ELR (cell line): ENCODE measurements around the gene MINK1.

Experiments
- DNase-seq: peaks from one replicate; pipeline ENCODE4 v3.0.0-alpha.2; 2015; ENCODE audit warnings: low read depth

The MINK1 gene

DNA sequence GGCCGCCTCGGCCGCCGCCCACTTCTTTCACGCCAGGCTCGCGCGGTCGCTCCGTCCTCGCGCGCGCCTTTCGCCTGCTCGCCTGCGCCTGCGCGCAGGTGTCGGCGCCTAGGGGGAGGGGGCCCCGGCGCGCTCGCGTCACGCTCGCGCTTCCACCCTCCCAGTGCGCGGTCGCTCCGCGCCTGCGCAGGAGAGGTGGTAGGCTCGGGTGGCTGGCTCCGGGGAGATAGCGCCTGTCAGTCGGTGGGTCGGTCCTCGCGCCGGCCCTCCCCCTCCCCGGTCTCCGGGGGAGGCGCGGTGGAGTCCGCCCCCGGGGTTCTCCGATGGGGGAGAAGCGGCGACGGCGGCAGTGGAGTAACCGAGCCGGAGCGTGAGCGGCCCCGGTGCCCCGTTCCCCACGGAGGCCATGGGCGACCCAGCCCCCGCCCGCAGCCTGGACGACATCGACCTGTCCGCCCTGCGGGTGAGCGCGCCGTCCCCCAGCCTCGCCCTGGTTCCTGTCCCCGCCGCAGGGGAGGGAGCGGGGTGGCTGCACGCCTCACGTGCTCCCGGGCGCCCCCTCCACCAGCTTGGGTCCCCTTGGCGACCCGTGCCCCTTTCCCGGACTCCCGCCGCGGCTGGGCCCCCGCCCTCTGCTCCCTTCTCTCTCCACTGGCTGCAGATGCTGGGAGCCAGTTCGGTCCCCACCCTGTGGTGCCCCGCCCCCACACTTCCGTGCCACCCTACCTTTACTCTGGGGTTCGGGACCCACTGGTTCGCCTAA lies at the start of gene MINK1:
TSS of gene MINK1 (plus strand) at position 163 of the 763 bp plus-strand sequence. CDS start at position 407, 244 bp downstream.
- DNase-seq: peak; percentile 93

DNA sequence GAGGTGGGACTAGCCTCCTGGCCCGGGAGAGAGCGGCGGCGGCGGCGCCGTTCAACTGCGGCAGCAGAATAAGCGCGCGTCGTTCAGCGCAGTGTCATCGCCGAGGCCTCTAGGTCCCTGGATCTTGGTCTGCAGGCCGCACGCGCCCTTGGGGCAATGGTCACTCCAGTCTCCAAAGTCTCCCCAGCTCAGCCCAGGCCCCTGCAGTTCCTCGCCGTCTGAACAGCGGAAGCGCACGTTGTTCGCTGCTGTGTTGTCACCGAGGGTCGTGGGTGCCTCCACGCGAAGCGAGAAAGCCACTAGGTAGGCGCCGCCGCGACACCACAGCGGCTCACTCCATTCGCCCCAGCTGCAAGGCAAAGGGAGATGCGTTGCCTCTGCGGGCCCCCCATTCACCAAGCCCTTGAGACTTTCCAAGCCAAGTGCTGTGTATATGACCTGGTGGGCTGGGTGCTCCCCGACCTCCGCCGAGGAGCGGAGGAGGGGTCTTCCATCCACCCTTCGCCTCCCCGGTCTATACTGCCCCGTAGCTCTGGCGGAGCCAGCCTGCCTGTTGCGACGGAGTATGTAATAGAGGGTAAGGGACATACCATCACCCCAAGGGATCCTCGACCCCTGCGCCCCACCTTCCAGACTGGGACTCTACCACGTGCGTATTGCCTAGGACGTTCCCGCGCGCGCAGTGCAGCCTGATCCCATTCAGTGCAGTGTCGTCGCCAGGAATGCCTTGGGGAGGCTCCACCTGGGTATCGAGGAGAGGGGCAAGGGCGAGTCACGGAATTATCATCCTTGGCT lies 47.6 kb upstream of the MINK1 start:
- DNase-seq: no peak

DNA sequence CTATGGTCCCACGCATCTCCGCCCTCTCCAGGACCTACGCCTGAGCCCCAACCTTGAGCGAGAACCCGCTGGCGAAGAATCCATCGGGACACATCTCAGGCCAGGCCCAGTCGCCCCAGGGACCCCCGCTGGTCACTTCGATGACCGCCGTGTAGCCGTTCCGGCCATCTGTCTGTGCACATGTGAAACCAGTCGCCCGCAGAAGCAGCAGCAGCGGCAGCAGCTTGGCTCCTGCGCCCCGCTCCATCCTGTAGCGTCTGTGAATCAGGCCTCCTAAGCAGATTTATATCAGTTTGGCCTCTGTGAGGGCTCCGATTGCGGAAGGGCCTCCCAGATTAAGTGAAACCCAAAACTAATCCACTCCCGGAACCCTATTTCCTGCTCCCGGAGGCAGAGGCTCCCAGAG lies 47.0 kb upstream of the MINK1 start, which contains the start of gene VMO1:
TSS of gene VMO1 (minus strand) at position 259 of the 406 bp plus-strand sequence. CDS start at position 247, 12 bp downstream.
- peak; percentile 28 for DNase-seq

DNA sequence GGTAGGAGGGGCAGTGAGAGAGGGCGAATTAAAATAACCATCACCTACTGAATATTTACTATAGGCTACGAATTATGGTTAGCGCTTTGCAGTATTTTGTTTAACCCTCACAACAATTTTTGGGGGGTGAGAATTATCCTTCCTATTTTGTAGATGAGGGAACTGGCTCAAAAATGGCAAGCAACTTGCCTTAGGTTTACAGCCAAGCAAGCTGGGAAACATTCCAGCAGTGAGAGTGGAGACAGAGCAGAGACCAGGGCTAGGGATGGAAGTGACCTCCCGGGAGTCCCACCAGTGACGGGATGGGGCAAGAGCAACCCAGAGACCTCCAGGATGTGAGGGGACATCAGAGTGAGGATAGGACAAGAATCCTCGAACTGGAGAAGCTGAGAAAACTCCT lies 46.6 kb upstream of the MINK1 start:
- DNase-seq: no peak

DNA sequence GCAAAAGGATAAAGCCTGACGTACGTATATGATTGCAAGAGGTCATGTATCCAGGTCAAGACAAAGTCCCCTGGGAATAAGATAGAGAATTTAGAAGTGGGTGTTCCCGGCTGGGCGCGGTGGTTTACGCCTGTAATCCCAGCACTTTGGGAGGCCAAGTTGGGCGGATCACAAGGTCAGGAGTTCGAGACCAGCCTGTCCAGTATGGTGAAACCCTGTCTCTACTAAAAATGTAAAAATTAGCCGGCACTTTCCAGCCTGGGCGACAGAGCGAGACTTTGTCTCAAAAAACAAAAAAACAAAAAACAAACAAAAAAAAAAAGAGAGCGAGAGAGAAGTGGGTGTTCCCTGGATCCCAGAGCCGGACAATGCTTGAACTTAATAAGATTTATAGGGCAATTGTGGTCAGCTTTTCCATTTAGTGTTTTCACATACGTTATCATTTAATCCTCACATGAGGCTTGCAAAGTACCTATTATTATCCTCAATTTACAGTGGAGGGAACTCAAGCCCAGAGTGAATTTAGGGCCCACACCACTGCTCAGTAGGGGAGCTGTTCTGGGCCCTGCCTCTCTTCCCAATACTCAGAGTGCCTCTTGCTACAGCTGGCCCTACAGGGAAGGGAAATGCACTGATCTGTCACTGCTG lies 44.9 kb upstream of the MINK1 start:
- no peak for DNase-seq

DNA sequence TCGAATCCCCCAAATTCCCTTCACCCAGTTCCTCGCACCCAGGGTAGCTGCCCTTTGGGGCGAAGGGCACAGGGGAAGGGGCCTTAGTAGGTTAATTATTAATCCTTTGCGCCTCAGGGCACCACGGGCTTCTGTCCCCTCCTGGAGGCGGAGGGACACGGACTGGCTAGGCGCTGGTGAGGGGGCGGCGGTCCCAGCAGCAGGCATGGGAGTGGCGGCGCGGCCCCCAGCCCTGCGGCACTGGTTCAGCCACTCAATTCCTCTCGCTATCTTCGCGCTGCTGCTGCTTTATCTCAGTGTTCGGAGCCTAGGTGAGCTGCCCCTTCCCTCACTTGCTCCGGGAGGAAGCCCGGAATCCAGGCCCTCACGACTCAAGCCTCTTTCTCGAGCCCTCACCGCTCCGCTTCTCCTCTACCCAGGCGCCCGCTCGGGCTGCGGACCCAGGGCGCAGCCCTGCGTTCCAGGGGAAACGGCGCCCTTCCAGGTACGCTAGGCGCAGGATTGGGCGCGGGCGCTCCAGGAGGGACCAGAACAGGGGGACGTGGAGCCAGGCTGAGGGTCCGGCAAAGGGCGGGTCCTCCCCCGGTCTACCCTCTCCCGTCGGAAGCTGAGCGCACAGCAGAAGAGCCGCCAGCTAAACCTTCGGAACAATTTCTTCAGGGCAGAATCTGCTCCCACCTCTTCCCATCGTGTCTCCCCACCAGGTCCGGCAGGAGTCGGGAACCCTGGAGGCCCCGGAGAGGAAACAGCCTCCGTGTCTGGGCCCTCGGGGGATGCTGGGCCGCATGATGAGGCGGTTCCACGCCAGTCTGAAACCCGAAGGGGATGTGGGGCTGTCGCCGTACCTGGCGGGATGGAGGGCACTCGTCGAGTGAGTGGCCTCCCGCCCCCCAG lies 44.1 kb upstream of the MINK1 start, which contains the start of gene GLTPD2:
TSS of gene GLTPD2 (plus strand) at position 158 of the 894 bp plus-strand sequence. CDS start at position 206, 48 bp downstream.
- no peak for DNase-seq

DNA sequence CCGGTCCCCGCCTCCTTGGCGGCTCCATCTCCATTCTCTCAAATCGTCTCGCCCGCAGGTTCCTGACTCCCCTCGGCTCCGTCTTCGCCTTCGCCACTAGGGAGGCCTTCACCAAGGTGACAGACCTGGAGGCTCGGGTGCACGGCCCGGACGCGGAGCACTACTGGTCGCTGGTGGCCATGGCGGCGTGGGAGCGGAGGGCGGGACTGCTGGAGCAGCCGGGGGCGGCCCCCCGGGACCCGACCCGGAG lies 43.5 kb upstream of the MINK1 start:
- DNase-seq: no peak

DNA sequence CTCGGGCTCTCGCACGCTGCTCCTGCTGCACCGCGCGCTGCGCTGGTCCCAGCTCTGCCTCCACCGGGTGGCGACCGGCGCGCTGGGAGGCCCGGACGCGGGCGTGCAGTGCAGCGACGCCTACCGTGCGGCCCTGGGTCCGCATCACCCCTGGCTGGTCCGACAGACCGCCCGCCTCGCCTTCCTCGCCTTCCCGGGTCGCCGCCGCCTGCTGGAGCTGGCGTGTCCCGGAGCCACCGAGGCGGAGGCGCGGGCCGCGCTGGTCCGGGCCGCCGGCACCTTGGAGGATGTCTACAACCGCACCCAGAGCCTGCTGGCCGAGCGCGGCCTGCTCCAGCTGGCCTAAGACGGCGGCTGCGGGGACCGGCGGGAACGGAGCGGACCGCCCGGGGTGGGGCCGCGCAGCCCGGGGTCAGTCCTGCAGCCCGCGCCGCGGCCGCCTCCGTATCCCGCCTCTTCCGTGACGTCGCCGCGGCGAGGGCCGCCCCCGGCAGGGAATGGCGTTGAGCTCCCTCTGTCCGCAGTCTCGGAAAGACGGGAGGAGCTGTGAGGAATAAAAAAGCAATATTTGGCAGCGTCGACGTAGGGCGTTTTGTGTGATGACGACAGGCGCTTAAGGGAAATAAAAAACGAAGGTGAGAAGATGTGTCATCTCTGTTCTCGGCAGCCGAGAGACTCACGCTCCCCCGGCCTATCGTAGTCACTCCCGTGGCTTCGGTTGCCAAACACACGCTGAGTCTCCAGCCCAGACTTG lies 43.0 kb upstream of the MINK1 start:
- DNase-seq: peak; percentile 97

DNA sequence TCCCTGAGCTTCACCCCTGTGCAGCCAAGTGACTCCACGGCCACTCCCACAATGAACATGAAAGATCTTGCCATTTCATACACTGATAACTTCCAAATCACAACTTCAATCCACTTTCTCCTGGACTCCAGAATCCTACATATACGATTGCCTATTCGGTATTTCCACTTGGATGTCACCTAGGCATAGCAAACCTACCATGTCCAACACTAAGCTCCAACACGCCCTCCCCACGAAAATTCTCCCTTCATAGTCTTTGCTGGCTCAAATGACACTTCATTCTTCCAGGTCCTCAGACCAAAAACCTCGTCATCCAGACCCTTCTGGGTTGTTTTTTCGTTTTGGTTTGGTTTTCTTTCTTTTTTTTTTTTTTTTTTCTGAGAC lies 42.4 kb upstream of the MINK1 start:
- DNase-seq: no peak

DNA sequence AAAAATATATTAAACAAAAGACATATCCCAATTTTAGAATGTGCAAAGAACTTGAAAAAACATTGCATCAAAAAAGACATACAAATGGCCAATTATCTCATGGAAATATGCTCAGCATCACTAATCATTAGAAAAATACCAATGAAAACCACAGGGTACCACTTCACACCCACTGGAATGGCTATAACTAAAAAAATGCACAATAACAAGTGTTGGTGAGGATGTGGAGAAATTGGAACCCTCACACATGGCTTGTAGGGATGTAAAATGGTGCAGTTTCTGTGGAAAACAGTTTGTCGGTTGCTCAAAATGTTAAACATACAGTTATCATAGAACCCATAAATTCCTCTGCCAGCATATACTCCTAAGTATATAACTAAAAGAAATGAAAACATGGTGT lies 38.0 kb upstream of the MINK1 start:
- DNase-seq: no peak

DNA sequence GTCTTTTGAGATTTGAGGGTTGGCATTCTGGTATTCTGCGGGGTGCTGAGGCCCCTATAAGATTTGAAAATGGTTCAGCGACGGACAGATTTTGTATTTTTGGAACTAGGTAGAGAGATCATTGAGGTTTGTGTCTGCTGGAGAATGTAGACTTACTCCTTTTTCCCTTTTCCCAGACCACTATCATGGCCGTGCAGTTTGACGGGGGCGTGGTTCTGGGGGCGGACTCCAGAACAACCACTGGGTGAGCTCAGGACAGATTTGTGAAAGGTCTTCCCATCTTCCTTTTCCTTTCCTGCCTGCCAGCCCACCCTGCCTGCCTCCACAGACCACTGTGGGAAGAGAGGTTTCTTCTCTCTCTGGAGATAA lies 36.6 kb upstream of the MINK1 start:
- DNase-seq: peak; percentile 70

DNA sequence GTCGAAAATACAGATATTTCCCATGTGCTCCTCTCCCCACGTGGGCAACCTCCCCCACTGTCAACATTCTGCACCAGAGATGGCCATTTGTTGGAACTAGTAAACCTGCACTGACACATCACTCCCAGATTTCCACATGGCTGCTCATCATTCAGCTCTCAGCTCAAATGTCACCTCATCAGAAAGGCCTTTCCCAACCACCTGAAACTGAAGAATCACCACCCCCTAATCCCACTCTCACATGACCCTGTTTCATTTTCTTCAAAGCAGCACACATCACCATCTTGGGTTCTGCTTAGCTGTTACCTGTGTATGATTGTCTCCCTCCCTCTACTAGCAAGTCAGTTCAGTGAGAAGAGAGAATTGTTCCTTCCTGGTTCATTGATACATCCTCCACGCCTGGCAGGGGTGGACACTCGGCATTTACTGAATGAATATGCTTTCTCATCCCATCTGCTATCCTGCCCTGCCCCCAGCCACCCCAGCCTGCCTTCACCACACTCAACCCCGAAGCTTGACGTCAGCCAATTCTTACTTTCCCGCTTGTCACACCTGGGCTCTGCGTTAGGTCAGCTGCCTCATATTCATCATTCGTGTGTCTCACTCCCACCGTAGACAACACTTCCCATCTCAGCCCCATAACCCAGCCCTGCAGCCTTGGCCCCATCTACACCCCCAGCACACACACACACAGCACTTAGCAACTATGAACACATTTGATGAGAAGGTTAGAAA lies 32.5 kb upstream of the MINK1 start:
- DNase-seq: no peak

DNA sequence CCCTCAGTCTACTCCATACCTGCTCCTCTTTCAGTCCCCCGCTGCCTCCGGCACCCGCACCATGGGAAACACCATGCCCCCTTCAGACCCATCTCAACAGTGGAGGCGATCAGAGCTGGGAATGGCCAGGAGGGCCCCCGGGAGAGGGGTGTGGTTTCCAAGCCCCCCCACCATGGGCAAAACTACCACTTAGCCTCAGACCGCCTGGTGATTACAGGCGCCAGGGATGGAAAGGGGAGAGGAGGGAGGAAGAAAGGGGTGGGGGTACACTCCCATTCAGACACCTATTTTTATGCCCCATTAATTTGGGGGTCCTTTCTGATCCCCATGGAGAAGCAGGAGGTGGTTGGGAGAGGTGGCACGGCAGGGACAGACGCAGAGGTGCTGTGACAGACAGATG lies 30.9 kb upstream of the MINK1 start, which contains the start of gene C17orf114:
TSS of gene C17orf114 (minus strand) at position 101 of the 400 bp plus-strand sequence.
- no peak for DNase-seq

DNA sequence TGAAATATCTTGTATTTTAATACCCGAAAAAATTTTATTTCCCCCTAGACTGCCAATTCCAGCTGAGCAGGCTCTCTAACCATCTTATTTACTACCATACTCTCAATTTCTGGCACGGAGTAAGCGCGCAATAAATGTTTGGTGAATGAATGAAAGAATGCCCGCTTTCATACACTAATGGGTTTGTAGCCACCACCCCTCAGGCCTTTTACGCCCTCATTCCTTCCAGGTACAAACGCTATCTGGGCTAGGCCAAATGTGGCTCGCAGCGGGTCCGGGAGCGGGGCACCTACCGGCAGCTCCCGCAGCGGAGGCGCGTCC lies 26.7 kb upstream of the MINK1 start:
- peak; percentile 42 for DNase-seq

DNA sequence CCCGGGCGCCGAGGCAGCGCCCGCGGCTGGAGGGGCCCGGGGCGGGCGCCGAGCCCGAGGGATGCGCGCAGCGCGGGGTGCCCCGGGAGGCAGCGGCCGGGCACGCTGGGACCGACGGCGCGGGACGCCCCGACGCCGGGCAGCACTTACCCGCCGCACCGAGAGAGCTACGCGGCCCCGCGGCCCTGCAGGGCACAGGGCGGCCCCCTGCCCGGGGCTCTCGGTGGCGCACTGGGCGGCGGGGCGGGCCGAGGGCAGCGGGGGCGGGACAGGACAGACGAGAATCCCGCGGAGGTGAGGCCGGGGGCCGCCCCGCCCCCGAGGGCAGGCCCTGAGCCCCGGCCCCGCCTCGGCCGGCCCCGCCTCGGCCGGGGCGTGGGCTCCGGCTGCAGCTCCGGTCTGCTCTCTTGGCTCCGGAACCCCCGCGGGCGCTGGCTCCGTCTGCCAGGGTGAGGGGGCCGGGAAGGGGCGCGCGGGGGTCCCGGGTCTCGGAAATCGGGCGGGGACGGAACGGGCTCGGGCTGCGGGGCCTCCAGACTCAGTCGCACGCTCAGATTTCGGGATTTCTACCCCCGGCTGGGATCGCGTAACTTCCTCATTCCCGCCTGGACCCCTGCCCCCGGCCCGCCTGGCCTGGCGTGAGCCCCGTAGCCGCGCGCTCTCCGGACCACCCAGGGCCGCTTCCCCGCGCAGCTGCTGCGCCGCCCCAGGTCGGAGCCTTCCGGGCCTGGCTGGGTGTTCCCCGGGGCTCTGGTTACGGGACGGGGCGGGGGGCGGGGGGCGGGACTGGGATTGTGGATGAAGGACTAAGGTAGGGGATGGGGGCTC lies 26.1 kb upstream of the MINK1 start, which contains the start of gene PLD2:
TSS of gene PLD2 (plus strand) at position 376 of the 828 bp plus-strand sequence. CDS start 621 bp downstream, outside the sequence.
- DNase-seq: peak; percentile 88

DNA sequence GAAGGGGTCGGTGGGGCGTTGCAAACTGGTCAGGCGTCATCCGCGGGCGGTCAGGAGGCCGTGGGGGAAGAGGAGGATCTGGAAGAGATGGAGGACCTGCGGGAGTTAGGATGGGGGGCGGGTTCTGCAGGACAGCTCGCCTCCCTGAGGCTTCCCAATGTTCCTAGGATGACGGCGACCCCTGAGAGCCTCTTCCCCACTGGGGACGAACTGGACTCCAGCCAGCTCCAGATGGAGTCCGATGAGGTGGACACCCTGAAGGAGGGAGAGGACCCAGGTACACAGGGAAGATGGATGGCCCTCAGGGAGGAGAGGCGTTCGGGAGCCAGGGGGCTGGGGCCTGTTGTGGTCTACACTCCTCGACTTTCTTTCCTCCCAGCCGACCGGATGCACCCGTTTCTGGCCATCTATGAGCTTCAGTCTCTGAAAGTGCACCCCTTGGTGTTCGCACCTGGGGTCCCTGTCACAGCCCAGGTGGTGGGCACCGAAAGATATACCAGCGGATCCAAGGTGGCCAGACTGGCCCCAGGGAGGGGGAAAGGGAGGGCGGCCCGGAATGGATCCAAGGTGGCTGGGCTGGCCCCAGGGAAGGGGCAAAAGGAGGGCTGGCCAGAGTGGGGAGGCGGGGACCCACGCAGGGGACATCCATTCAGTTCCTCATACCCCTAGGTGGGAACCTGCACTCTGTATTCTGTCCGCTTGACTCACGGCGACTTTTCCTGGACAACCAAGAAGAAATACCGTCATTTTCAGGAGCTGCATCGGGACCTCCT lies 25.3 kb upstream of the MINK1 start:
- peak; percentile 28 for DNase-seq

DNA sequence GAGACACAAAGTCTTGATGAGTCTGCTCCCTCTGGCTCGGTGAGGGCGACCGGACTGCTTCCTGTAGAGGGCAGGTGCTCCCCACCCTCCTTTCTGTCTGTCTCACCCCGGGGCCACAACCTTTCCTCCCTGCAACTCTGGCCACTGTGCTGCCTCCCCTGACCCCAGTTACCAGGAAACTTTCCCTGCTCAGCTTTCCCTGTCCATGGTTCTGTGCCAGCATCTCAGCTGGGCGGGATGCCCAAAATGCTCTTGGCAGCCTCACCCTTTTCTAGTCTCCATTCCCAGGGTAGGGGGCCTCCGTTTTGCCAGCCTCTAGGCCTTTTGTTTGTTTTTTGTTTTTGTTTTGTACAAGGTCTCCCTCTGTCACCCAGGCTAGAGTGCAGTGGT lies 24.8 kb upstream of the MINK1 start:
- DNase-seq: no peak

DNA sequence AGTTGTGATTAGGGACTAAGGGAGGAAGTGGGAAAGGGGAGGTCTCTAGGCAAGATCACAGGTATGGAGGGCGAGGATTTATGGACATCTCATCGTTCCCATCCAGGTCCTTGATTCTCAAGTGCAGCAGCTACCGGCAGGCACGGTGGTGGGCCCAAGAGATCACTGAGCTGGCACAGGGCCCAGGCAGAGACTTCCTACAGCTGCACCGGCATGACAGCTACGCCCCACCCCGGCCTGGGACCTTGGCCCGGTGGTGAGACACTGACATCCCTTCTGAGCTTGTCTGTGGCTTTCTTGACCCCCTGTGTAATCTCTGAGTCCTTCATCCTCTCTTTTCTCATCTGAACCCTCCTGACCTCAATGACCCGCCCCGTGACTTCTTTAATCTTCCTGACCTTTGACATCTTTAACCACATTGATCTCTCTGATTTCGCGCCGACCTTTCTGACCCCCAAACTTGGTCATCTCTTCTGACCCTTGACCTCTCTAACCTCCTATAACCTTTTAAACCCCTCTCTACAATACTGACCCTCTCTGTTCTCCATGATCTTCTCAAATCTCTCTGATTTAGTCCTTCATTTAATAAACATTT lies 22.3 kb upstream of the MINK1 start:
- no peak for DNase-seq
